GM12878 (cell line): ENCODE measurements around the gene OR56A1. TPM values are rescaled to one million over a fixed set of nuclear protein-coding genes. Genes with fewer than 3 reads are reported as not detected.

Experiments
- ATAC-seq: fragments of 200-7000 bp; cut with Tn5 transposase; 3 replicates; pipeline ENCODE4 v1.9.1; 2020; ENCODE audit warnings: mild to moderate bottlenecking, moderate library complexity
- BruUV-seq: library from RNA; stranded (reverse); fragments of 400-500 nt; replicated peaks from 2 replicates; lab custom pipeline; 2021; lab: Mats Ljungman, UMichigan
- CTCF ChIA-PET: fragments of 300-600 bp; sonication (Branson Sonifier 250); formaldehyde crosslinking; extraction: SDS; loops from one replicate; lab custom pipeline; 2021; ENCODE audit warnings: inconsistent platforms; lab: Yijun Ruan, JAX
- POLR2A ChIA-PET: fragments of 350-600 bp; formaldehyde crosslinking; extraction: SDS; loops from one replicate; lab custom pipeline; 2021; ENCODE audit warnings: inconsistent platforms; lab: Charles Lee
- RAD21 ChIA-PET: fragments of 300-600 bp; sonication (Branson Sonifier 250); formaldehyde crosslinking; loops from one replicate; lab custom pipeline; 2023; ENCODE audit warnings: antibody characterized with exemption; ENCODE audit not compliant: unreplicated experiment; lab: Charles Lee
- SMC1A ChIA-PET: fragments of 300-600 bp; sonication (Branson Sonifier 250); formaldehyde crosslinking; loops from one replicate; lab custom pipeline; 2023; ENCODE audit not compliant: unreplicated experiment, uncharacterized antibody; lab: Charles Lee
- DNase-seq: peaks from one replicate; pipeline ENCODE4 v3.0.0-alpha.2; 2011; ENCODE audit warnings: low read depth, low spot score
- FAIRE-seq: peaks from 3 replicates; lab custom pipeline; 2011; peaks lifted over from hg19 to GRCh38; lab: Jason Lieb, UNC
- H2AFZ ChIP-seq: 2 replicates; pipeline ENCODE4 v1.6.0; 2011; ENCODE audit warnings: low read depth, low read length, control low read depth; ENCODE audit not compliant: control insufficient read depth
- H3K27ac ChIP-seq: 2 replicates; pipeline ENCODE4 v1.5.1; 2011; ENCODE audit warnings: control low read depth; ENCODE audit not compliant: control insufficient read depth, insufficient read depth
- H3K27me3 ChIP-seq, 2 experiments: replicated peaks in 1 of 2; 2 replicates each; pipeline versions ENCODE4 v1.6.0 to v1.6.1; 2011; ENCODE audit warnings: low read length in 1 of 2; ENCODE audit not compliant: control insufficient read depth in 2 of 2, insufficient read depth in 2 of 2
- H3K36me3 ChIP-seq, 2 experiments: 2 replicates each; pipeline ENCODE4 v1.5.1; 2011; ENCODE audit warnings: low read length in 1 of 2; ENCODE audit not compliant: control insufficient read depth in 2 of 2, insufficient read depth in 2 of 2
- H3K4me1 ChIP-seq: 2 replicates; pipeline ENCODE4 v1.6.1; 2011; ENCODE audit warnings: mild to moderate bottlenecking, low read length, moderate library complexity, mixed read lengths; ENCODE audit not compliant: control insufficient read depth, insufficient read depth
- H3K4me2 ChIP-seq: 2 replicates; pipeline ENCODE4 v1.6.0; 2011; ENCODE audit warnings: control low read depth; ENCODE audit not compliant: control insufficient read depth, insufficient read depth
- H3K4me3 ChIP-seq: fragments of 200-600 bp; sonication (generic); 2 replicates; pipeline ENCODE4 v1.5.1; 2016
- H3K79me2 ChIP-seq: 2 replicates; pipeline ENCODE4 v1.6.0; 2011; ENCODE audit warnings: low read length; ENCODE audit not compliant: control insufficient read depth, insufficient read depth
- H3K9ac ChIP-seq: 2 replicates; pipeline ENCODE4 v1.8.0; 2011; ENCODE audit warnings: low read length, control low read depth, mixed read lengths; ENCODE audit not compliant: control insufficient read depth, insufficient read depth
- H3K9me3 ChIP-seq: replicated peaks from 3 replicates; pipeline ENCODE4 v1.5.1; 2011; ENCODE audit warnings: mild to moderate bottlenecking, low read length; ENCODE audit not compliant: control insufficient read depth, insufficient read depth
- H4K20me1 ChIP-seq: 2 replicates; pipeline ENCODE4 v1.6.0; 2011; ENCODE audit not compliant: control insufficient read depth, insufficient read depth
- BACH1 ChIP-seq: fragments of 450-650 bp; IDR thresholded peaks from 2 replicates; pipeline ENCODE4 v1.6.1; 2017; ENCODE audit warnings: mild to moderate bottlenecking, borderline replicate concordance
- CBX5 ChIP-seq: sonication (generic); IDR thresholded peaks from 2 replicates; pipeline ENCODE4 v1.6.1; 2016; ENCODE audit warnings: low read depth, moderate library complexity, mild to moderate bottlenecking, inconsistent platforms
- CREB1 ChIP-seq: IDR thresholded peaks from 2 replicates; pipeline ENCODE4 v1.6.1; 2012; ENCODE audit warnings: low read depth, mild to moderate bottlenecking, inconsistent platforms
- E2F8 ChIP-seq: fragments of 450-650 bp; IDR thresholded peaks from 2 replicates; pipeline ENCODE4 v1.6.1; 2018; ENCODE audit warnings: mild to moderate bottlenecking, low read depth, moderate library complexity; ENCODE audit not compliant: partially characterized antibody
- EED ChIP-seq: sonication (generic); IDR thresholded peaks from 2 replicates; pipeline ENCODE4 v1.6.1; 2016; ENCODE audit warnings: antibody characterized with exemption, low read depth
- FOS ChIP-seq: IDR thresholded peaks from 3 replicates; pipeline ENCODE4 v1.6.1; 2011; ENCODE audit warnings: borderline replicate concordance; ENCODE audit not compliant: insufficient read length; ENCODE audit errors: extremely low read depth
- PAX8 ChIP-seq: fragments of 450-650 bp; IDR thresholded peaks from 2 replicates; pipeline ENCODE4 v1.6.1; 2017; ENCODE audit warnings: mild to moderate bottlenecking, moderate library complexity
- PKNOX1 ChIP-seq: fragments of 450-650 bp; IDR thresholded peaks from 2 replicates; pipeline ENCODE4 v1.6.1; 2016; ENCODE audit warnings: mild to moderate bottlenecking
- REST ChIP-seq: IDR thresholded peaks from 2 replicates; pipeline ENCODE4 v1.6.1; 2012; ENCODE audit warnings: mild to moderate bottlenecking, low read depth, low read length
- RUNX3 ChIP-seq: IDR thresholded peaks from 2 replicates; pipeline ENCODE4 v1.6.1; 2012; ENCODE audit warnings: low read length, inconsistent platforms
- SMC3 ChIP-seq: IDR thresholded peaks from 2 replicates; pipeline ENCODE4 v1.6.1; 2011; ENCODE audit warnings: low read length, improper control_type of control experiment, borderline replicate concordance
- TCF12 ChIP-seq: IDR thresholded peaks from 2 replicates; pipeline ENCODE4 v1.6.1; 2011; ENCODE audit warnings: low read depth, mild to moderate bottlenecking, low read length
- WRNIP1 ChIP-seq: IDR thresholded peaks from 2 replicates; pipeline ENCODE4 v1.6.1; 2011; ENCODE audit warnings: low read depth, low read length, improper control_type of control experiment, borderline replicate concordance
- ZBTB11 ChIP-seq: fragments of 450-650 bp; formaldehyde crosslinking; IDR thresholded peaks from 2 replicates; pipeline ENCODE4 v1.5.0; 2022; ENCODE audit warnings: mild to moderate bottlenecking, missing genetic modification characterization
- ZNF274 ChIP-seq: IDR thresholded peaks from one replicate; pipeline ENCODE4 v1.8.0; 2011; ENCODE audit not compliant: insufficient read length, insufficient read depth
- in situ Hi-C: fragments of 300-500 bp; cut with MboI; formaldehyde crosslinking; loops from 9 replicates; pipeline ENCODE4 v1.14.3; 2018; ENCODE audit warnings: mixed read lengths
- intact Hi-C: fragments of 100-400 bp; cut with micrococcal nuclease; formaldehyde crosslinking; loops from one replicate; pipeline ENCODE4 v1.14.2; 2022; ENCODE audit not compliant: unreplicated experiment
- polyA plus RNA-seq, 11 experiments: library from polyadenylated mRNA; depleted of rRNA in 4 of 11; unstranded in 6 of 11; stranded (reverse) in 5 of 11; fragments of >200 nt; fragmentation: Nextera tagmentation in 4 of 11; fragmentation: Illumina TruSeq in 1 of 11; extraction: Ambion mirVana in 4 of 11; extraction: Trizol in 1 of 11; gene quantifications; 1 replicate in 1 of 11; 2 replicates in 10 of 11; pipeline versions ENCODE4 v1.2.1 to v1.2.3, GENCODE V29; 2011 to 2016; ENCODE audit warnings: inconsistent platforms in 2 of 11, missing spikeins in 2 of 11, low read depth in 1 of 11
- total RNA-seq, 4 experiments: library from RNA; depleted of rRNA in 3 of 4; stranded (reverse); fragments of >200 nt in 3 of 4; fragmentation: Illumina TruSeq in 1 of 4; extraction: Trizol in 1 of 4; gene quantifications; 2 replicates each; pipeline versions ENCODE4 v1.2.1 to v1.2.3, GENCODE V29; 2013 to 2021

Gene OR56A1
- total and polyA plus RNA-seq, 10 of the 15 experiments (the other 5 are each of a cell fraction or from before 2014, with no cell fraction given) = not detected

DNA sequence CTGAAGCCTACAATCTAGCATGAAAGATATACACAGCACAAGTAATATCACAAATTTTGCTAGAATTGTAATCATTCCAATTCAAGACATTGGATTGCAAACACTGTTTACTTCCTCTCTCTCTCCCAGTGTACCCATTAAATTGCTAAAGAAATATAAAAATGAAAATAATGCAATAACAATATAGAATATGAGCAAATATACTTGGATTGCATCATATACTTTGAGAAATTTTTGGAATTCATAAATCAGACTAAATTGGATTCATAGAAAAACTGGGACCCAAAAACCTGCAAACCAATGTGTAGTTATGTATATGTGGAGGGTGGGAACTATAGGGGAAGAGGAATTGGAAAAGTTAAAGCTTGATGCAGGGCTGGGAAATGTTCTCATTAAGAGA lies 25.0 kb upstream of the OR56A1 start:
- H3K9me3 ChIP-seq = no peaks in the 10 kb centered on the region
- no peaks in the 10 kb centered on the region for H4K20me1 ChIP-seq
- no peak overlapping the region for H2AFZ ChIP-seq
- in situ Hi-C loops = no loop called here
- H3K36me3 ChIP-seq = no peaks in the 10 kb centered on the region
- no peak overlapping the region for H3K4me2 ChIP-seq
- no TSS peak for BruUV-seq
- FAIRE-seq (no peak), ATAC-seq (no peak), DNase-seq (no peak)
- ChIA-PET SMC1A (interaction anchor here (0.5 kb wide), 1 partner anchor 169 kb away, joined by 3 read pairs; no protein-coding TSS in a partner anchor), CTCF (no interaction called here), POLR2A (interaction anchor here (0.6 kb wide), 1 partner anchor 53 kb away, joined by 3 read pairs; no protein-coding TSS in a partner anchor), RAD21 (no interaction called here)
- no peaks in the 10 kb centered on the region for H3K27me3 ChIP-seq
- H3K9ac ChIP-seq = no peak overlapping the region
- intact Hi-C loops = no loop called here
- no peak overlapping the region for H3K27ac ChIP-seq
- no peaks in the 10 kb centered on the region for H3K79me2 ChIP-seq
- no peaks in the 10 kb centered on the region for H3K4me1 ChIP-seq
- H3K4me3 ChIP-seq = no peak overlapping the region
- TF ChIP-seq REST (no peak), PKNOX1 (no peak), RUNX3 (no peak), SMC3 (no peak), ZBTB11 (CRISPR knock-in tag) (no peak), E2F8 (no peak), WRNIP1 (no peak), ZNF274 (no peak), TCF12 (no peak), EED (no peak), FOS (no peak), CREB1 (no peak), BACH1 (no peak), PAX8 (no peak), CBX5 (no peak)
